ENCODE measurements around the gene OR51L1.

The OR51L1 gene

DNA sequence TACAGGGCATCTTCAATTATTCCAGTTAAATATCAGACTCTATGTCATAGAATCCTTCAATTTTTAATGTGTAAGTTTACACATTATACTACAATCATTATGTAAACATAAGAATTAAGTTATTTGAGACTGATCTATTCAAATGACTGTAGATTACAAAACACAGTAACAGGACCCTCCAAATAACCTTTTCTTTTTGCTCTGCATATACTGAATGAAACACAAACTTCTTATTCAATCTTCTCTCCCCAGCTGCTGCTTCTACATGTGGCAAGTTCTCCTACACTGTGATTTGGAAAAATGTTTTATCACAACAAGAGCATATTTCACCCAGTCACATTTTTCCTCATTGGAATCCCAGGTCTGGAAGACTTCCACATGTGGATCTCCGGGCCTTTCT lies 51.6 kb downstream of the OR51L1 start, which contains the start of gene OR52J3 (continued):
- no peak for TF ChIP-seq PATZ1 (CRISPR knock-in tag; IDR thresholded peaks at IDR 0.05; ENCODE audit: borderline replicate concordance)
- TF ChIP-seq, protein P1, sequence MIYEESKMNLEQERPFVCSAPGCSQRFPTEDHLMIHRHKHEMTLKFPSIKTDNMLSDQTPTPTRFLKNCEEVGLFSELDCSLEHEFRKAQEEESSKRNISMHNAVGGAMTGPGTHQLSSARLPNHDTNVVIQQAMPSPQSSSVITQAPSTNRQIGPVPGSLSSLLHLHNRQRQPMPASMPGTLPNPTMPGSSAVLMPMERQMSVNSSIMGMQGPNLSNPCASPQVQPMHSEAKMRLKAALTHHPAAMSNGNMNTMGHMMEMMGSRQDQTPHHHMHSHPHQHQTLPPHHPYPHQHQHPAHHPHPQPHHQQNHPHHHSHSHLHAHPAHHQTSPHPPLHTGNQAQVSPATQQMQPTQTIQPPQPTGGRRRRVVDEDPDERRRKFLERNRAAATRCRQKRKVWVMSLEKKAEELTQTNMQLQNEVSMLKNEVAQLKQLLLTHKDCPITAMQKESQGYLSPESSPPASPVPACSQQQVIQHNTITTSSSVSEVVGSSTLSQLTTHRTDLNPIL (CRISPR knock-in tag; IDR thresholded peaks at IDR 0.05; ENCODE audit: low read depth) = no peak
- TF ChIP-seq PPARA (CRISPR knock-in tag; IDR thresholded peaks at IDR 0.05; ENCODE audit: borderline replicate concordance) = no peak

DNA sequence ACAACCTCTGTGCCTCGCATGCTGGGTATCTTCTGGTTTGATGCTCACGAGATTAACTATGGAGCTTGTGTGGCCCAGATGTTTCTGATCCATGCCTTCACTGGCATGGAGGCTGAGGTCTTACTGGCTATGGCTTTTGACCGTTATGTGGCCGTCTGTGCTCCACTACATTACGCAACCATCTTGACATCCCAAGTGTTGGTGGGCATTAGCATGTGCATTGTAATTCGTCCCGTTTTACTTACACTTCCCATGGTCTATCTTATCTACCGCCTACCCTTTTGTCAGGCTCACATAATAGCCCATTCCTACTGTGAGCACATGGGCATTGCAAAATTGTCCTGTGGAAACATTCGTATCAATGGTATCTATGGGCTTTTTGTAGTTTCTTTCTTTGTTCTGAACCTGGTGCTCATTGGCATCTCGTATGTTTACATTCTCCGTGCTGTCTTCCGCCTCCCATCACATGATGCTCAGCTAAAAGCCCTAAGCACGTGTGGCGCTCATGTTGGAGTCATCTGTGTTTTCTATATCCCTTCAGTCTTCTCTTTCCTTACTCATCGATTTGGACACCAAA lies 52.2 kb downstream of the OR51L1 start:
- no peak for ATAC-seq
- TF ChIP-seq, protein P1 (CRISPR knock-in tag; IDR thresholded peaks at IDR 0.05; ENCODE audit: low read depth) = no peak
- TF ChIP-seq GLIS3 (CRISPR knock-in tag; IDR thresholded peaks at IDR 0.05) = no peak
- no peak for TF ChIP-seq CSDC2 (CRISPR knock-in tag; IDR thresholded peaks at IDR 0.05)
- no peak for TF ChIP-seq OSR1 (CRISPR knock-in tag; IDR thresholded peaks at IDR 0.05)
- TF ChIP-seq, protein P2, sequence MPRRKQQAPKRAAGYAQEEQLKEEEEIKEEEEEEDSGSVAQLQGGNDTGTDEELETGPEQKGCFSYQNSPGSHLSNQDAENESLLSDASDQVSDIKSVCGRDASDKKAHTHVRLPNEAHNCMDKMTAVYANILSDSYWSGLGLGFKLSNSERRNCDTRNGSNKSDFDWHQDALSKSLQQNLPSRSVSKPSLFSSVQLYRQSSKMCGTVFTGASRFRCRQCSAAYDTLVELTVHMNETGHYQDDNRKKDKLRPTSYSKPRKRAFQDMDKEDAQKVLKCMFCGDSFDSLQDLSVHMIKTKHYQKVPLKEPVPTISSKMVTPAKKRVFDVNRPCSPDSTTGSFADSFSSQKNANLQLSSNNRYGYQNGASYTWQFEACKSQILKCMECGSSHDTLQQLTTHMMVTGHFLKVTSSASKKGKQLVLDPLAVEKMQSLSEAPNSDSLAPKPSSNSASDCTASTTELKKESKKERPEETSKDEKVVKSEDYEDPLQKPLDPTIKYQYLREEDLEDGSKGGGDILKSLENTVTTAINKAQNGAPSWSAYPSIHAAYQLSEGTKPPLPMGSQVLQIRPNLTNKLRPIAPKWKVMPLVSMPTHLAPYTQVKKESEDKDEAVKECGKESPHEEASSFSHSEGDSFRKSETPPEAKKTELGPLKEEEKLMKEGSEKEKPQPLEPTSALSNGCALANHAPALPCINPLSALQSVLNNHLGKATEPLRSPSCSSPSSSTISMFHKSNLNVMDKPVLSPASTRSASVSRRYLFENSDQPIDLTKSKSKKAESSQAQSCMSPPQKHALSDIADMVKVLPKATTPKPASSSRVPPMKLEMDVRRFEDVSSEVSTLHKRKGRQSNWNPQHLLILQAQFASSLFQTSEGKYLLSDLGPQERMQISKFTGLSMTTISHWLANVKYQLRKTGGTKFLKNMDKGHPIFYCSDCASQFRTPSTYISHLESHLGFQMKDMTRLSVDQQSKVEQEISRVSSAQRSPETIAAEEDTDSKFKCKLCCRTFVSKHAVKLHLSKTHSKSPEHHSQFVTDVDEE (CRISPR knock-in tag; IDR thresholded peaks at IDR 0.05) = no peak
- no peak for TF ChIP-seq TOX (CRISPR knock-in tag; IDR thresholded peaks at IDR 0.05; ENCODE audit: borderline replicate concordance)
- no peak for TF ChIP-seq TCF4 (CRISPR knock-in tag; IDR thresholded peaks at IDR 0.05; ENCODE audit: borderline replicate concordance)
- no peak for TF ChIP-seq ZFP3 (CRISPR knock-in tag; IDR thresholded peaks at IDR 0.05)
- TF ChIP-seq ISL1 (CRISPR knock-in tag; IDR thresholded peaks at IDR 0.05) = no peak
- TF ChIP-seq ARNTL (CRISPR knock-in tag; IDR thresholded peaks at IDR 0.05; ENCODE audit: borderline replicate concordance, low read depth) = no peak
- no peak for TF ChIP-seq ZFP30 (CRISPR knock-in tag; IDR thresholded peaks at IDR 0.05)
- TF ChIP-seq, protein P3, sequence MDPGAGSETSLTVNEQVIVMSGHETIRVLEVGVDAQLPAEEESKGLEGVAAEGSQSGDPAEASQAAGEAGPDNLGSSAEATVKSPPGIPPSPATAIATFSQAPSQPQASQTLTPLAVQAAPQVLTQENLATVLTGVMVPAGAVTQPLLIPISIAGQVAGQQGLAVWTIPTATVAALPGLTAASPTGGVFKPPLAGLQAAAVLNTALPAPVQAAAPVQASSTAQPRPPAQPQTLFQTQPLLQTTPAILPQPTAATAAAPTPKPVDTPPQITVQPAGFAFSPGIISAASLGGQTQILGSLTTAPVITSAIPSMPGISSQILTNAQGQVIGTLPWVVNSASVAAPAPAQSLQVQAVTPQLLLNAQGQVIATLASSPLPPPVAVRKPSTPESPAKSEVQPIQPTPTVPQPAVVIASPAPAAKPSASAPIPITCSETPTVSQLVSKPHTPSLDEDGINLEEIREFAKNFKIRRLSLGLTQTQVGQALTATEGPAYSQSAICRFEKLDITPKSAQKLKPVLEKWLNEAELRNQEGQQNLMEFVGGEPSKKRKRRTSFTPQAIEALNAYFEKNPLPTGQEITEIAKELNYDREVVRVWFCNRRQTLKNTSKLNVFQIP (CRISPR knock-in tag; IDR thresholded peaks at IDR 0.05; ENCODE audit: borderline replicate concordance, low read depth) = no peak
- TF ChIP-seq ZC3H10 (CRISPR knock-in tag; IDR thresholded peaks at IDR 0.05) = no peak
- TF ChIP-seq PPARA (CRISPR knock-in tag; IDR thresholded peaks at IDR 0.05; ENCODE audit: borderline replicate concordance) = no peak
- TF ChIP-seq SNAI2 (CRISPR knock-in tag; IDR thresholded peaks at IDR 0.05) = no peak
- no peak for TF ChIP-seq PATZ1 (CRISPR knock-in tag; IDR thresholded peaks at IDR 0.05; ENCODE audit: borderline replicate concordance)
- no peak for TF ChIP-seq CSRNP3 (CRISPR knock-in tag; IDR thresholded peaks at IDR 0.05)
- no peak for TF ChIP-seq BACH2 (CRISPR knock-in tag; IDR thresholded peaks at IDR 0.05; ENCODE audit: borderline replicate concordance)
- TF ChIP-seq ZNF70 (CRISPR knock-in tag; IDR thresholded peaks at IDR 0.05) = no peak
- no peak for TF ChIP-seq ESRRG (CRISPR knock-in tag; IDR thresholded peaks at IDR 0.05)
